ENCODE results near the gene LEFTY1.

DNA sequence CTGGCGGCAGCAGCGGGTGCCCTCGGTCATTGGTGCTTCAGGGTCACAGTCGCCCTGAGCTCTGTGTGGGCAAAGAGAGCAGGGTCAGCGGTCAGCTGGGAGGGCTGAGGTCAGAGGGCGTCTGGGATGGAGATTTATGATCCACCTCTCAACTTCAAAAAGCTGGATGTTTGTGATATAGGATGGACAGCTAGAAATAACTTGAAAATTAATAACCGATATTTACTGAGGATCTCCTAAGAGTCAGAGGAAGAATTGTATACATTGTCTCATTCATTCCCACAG is 2.0 kb downstream of the LEFTY1 start:
- TF ChIP-seq, protein P1, sequence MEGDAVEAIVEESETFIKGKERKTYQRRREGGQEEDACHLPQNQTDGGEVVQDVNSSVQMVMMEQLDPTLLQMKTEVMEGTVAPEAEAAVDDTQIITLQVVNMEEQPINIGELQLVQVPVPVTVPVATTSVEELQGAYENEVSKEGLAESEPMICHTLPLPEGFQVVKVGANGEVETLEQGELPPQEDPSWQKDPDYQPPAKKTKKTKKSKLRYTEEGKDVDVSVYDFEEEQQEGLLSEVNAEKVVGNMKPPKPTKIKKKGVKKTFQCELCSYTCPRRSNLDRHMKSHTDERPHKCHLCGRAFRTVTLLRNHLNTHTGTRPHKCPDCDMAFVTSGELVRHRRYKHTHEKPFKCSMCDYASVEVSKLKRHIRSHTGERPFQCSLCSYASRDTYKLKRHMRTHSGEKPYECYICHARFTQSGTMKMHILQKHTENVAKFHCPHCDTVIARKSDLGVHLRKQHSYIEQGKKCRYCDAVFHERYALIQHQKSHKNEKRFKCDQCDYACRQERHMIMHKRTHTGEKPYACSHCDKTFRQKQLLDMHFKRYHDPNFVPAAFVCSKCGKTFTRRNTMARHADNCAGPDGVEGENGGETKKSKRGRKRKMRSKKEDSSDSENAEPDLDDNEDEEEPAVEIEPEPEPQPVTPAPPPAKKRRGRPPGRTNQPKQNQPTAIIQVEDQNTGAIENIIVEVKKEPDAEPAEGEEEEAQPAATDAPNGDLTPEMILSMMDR (IDR thresholded peaks at IDR 0.05), result no peak
- TF ChIP-seq ZFX (IDR thresholded peaks at IDR 0.05; ENCODE audit: borderline replicate concordance), result no peak
